Heart right ventricle (tissue), 16 donors: ENCODE data around the gene RNF212B. TPM values are rescaled to one million over a fixed set of nuclear protein-coding genes. Genes with fewer than 3 reads are reported as not detected.
A peak's percentile ranks its signal among the peaks of the same experiment; 100 is the strongest.

Experiments used
- ATAC-seq, 8 donors: fragments of 200-7000 bp; cut with Tn5 transposase; one replicate each; pipeline ENCODE4 v1.9.1; 2020; ENCODE audit warnings: mild to moderate bottlenecking in 8 of 8, moderate library complexity in 8 of 8, moderate number of reproducible peaks in 1 of 8
- DNase-seq, 2 donors: peaks; one replicate each; pipeline ENCODE4 v3.0.0-alpha.2; 2020
- H3K27ac ChIP-seq, 10 donors: fragments of 200-600 bp; sonication (generic) in 2 of 10; one replicate each; pipeline versions ENCODE4 v1.5.0 to v1.8.0; 2020 to 2022; ENCODE audit warnings: mild to moderate bottlenecking in 3 of 10
- H3K27me3 ChIP-seq, 7 donors: fragments of 200-600 bp; one replicate each; pipeline ENCODE4 v1.8.0; 2021 to 2022; ENCODE audit warnings: mild to moderate bottlenecking in 2 of 7
- H3K36me3 ChIP-seq, 9 donors: fragments of 200-600 bp; sonication (generic) in 1 of 9; one replicate each; pipeline versions ENCODE4 v1.5.0 to v1.8.0; 2020 to 2022; ENCODE audit warnings: mild to moderate bottlenecking in 2 of 9
- H3K4me1 ChIP-seq, 9 donors: fragments of 200-600 bp; sonication (generic) in 1 of 9; one replicate each; pipeline versions ENCODE4 v1.5.0 to v1.8.0; 2020 to 2022; ENCODE audit warnings: mild to moderate bottlenecking in 4 of 9
- H3K4me3 ChIP-seq, 10 donors: fragments of 200-600 bp; sonication (generic) in 2 of 10; one replicate each; pipeline versions ENCODE4 v1.5.0 to v1.8.0; 2020 to 2022; ENCODE audit warnings: mild to moderate bottlenecking in 7 of 10, moderate library complexity in 2 of 10
- H3K9me3 ChIP-seq, 11 donors: fragments of 200-600 bp in 10 of 11; sonication (generic) in 2 of 11; one replicate each; pipeline versions ENCODE4 v1.5.0 to v1.8.0; 2013 to 2022; ENCODE audit warnings: mild to moderate bottlenecking in 2 of 11, control low read depth in 1 of 11, moderate library complexity in 1 of 11
- CTCF ChIP-seq, 9 donors: fragments of 200-600 bp; sonication (generic) in 2 of 9; IDR thresholded peaks; one replicate each; pipeline versions ENCODE4 v1.5.0 to v1.8.0; 2021 to 2022; ENCODE audit warnings: antibody characterized with exemption in 9 of 9, mild to moderate bottlenecking in 5 of 9, moderate library complexity in 1 of 9
- WGBS, 2 donors: extraction: QIAGEN DNeasy Blood & Tissue Kit; methylation state at CpG; one replicate each; pipeline ENCODE4 v1.1.7; 2013; ENCODE audit warnings: inconsistent platforms in 1 of 2; 5-methylcytosine and 5-hydroxymethylcytosine counted together
- intact Hi-C, 10 donors: fragments of 100-400 bp; cut with DNase I; formaldehyde crosslinking; loops; one replicate each; pipeline versions ENCODE4 v1.11.1 to v1.14.2; 2022
- polyA plus RNA-seq, 2 donors: library from polyadenylated mRNA; stranded (reverse); fragments of 200-250 nt; gene quantifications; one replicate each; pipeline ENCODE4 v1.2.3, GENCODE V29; 2013
- total RNA-seq, 10 donors: library from RNA; stranded (reverse); fragmentation: NEBNext Ultra II Directional in 3 of 10; extraction: Animal tissue kit (Norgen Biotek cat#: 25700) in 3 of 10; gene quantifications; one replicate each; pipeline versions ENCODE4 v1.2.1 to v1.2.4, GENCODE V29; 2021 to 2023
- donor health status: Arrhythmogenic right ventricular cardiomyopathy.
- donor health status: ischemic (EF 13 %, LVEDD 7.1; RV severe dilation, severe dysfunction).
- donor health status: healthy with polysubstance abuse.
- donor health status: DM: no; HTN: yes; CAD: no.
- donor health status: DM: no; HTN: no; CAD: no.
- donor health status: ischemic (EF 25% LVEDD 6.9; RV normal size, moderate dysfunction).
- donor health status: ischemic (EF 25% LVEDD 5.7; RV mildly dilated, moderate dysfunction).
- donor health status: healthy.
- donor health status: DM: yes; HTN: yes; CAD: no.
- donor health status: Ischemic cardiomyopathy.
- donor health status: ischemic (EF 35%, LVEDD 5.7; RV mildly dilated, moderate dysfunction).
- donor health status: nonischemic (EF 11% LVEDD 7.7; RV severe dilation, severe dysfunction).
- donor health status: DM: yes; HTN: yes; CAD: no.
- donor health status: PGD.
- donor health status: ischemic (EF 29% LVEDD 5.4; RV normal size, mild dysfunction).
- donor health status: nonischemic (EF 23%, LVEDD 6.1; RV moderate dilation, normal function).

The RNF212B gene
- total and polyA plus RNA-seq, 12 donors = not detected

DNA sequence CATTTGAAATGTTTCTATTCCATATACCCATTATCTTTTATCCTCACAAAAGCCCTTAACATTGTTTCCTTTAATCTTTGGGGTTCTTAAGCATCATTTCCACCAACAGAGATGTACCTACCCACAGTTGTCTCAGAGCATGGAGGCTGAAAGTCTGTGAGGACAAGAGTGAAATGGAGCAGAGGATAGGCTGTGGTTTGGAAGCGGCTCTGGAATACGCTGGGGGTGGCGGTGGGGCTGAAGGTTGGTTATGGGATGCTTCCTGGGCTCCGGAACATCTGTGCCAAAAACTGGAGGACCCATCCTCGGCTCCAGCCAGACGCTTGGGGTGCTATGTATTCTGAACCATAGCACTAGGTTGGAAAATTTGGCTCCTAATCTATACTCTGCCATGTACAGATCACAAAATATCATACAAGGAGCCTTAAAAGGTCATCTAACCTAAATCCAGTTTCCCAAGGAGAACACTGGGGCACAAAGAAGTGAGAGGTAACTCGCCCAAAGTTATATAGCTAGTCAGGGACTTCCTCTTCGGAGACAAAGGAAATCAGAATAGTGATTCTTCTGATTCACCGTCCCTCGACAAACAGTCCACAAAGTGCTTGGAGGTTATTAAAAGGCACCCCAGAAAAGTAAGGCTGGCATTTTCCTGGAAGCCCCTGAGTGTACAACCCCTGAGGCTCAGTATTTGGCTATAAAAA lies 62.4 kb downstream of the RNF212B start:
- DNase-seq (no peak), ATAC-seq (no peak)
- intact Hi-C loops = loop anchor here in 7 of 10 donors (1.0 to 10.0 kb wide), 8 partner anchors 13 to 845 kb away; partner anchors contain the start of genes HOMEZ (in 6 of the 7), EMC9 (in 1 of the 7), PABPN1 (in 1 of the 7) and PSME2 (in 1 of the 7)
- 48 to 55% methylated on average over 10 of the region's 10 CpGs for WGBS, 2 donors
- H3K4me1 ChIP-seq = peaks cover 4 to 51% (median 38%) of the 10 kb centered on the region in 9 donors
- peak in 1 of 9 donors; percentile 14 for TF ChIP-seq CTCF (IDR thresholded peaks at IDR 0.05)
- no peaks in the 10 kb centered on the region for H3K9me3 ChIP-seq
- H3K27me3 ChIP-seq = no peaks in the 10 kb centered on the region
- peaks cover 0 to 36% (median 0%) of the 10 kb centered on the region in 9 donors for H3K36me3 ChIP-seq
- H3K4me3 ChIP-seq = peak overlapping the region; percentile 32 to 92 (median 74)
- peak overlapping the region; percentile 90 to 100 (median 98) for H3K27ac ChIP-seq

DNA sequence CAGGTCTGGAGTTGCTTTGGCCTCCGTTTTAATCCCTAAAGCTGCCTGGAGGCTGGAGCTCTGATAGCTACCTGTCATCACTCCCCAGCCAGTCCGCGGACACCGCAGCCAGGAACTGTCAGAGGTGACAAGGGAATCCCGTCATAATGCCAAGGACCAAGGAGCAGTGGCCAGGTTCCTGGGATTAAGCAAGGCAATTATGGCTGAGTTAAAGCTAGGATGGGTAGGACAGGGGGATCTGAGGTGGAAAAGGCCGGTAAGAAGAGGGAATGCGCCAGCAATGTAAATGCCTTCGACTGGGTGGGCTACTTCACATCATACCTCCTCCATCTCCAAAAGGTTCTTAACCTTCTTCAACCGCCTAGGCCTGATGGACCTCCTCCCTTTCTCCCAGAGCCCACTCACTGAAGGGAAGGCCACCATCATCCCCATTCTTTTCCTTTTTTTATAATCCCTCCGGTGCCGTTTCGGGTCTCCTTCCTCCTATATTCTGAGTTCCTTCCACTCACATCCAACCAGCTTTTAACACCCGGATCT lies 63.0 kb downstream of the RNF212B start:
- ATAC-seq = peak in 7 of 8 donors; percentile 2 to 64 (median 56)
- intact Hi-C loops = loop anchor here in 6 of 10 donors (1.0 to 10.0 kb wide), 7 partner anchors 14 to 844 kb away; partner anchors contain the start of genes HOMEZ (in 6 of the 6), PABPN1 (in 2 of the 6), EMC9 (in 1 of the 6) and PSME2 (in 1 of the 6)
- 1 to 2% methylated on average over 13 of the region's 13 CpGs for WGBS, 2 donors

DNA sequence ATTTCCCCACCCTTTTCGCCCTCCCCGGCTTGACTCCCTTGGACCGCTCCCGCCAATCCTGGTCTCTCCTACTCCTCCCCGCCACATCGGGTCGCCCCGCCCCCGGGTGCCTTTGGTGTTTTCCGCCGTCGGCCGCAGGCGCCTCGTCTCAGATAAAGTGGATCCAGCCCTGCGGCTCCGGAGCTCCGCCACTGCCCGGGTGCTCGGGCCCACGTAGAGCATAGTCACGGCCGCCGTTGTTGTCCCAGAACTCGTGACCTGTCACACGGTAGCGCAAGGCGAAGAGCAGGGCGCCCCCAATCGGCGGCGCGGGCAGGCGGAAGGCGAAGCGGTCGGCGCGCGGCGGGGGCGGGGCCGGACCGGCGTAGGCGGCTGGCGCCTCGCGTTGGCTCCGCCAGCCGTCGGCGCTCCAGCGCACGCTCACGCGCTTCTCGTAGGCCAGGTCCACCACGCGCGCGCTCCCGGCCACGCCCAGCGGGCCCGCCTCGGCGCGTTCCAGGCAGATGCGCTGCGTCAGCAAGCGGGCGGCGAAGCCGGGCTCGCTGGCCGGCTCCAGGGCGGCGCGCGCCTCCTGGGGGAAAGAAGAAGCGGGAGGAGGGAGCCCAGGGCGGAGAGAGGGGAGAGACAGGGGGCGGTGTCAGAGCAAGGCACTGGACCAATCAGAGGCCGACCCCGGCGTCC lies 63.7 kb downstream of the RNF212B start:
- Histone ChIP-seq H3K27ac (peak overlapping the region; percentile 94 to 100 (median 98)), H3K9me3 (no peaks in the 10 kb centered on the region), H3K36me3 (peaks cover 0 to 31% (median 0%) of the 10 kb centered on the region in 9 donors), H3K4me3 (peak overlapping the region; percentile 66 to 94 (median 81)), H3K27me3 (no peaks in the 10 kb centered on the region), H3K4me1 (peaks cover 7 to 52% (median 41%) of the 10 kb centered on the region in 9 donors)
- peak; percentile 97 to 99 for DNase-seq
- intact Hi-C loops = loop anchor here in 6 of 10 donors (1.0 to 10.0 kb wide), 6 partner anchors 15 to 843 kb away; partner anchors contain the start of genes HOMEZ (in 5 of the 6), PABPN1 (in 2 of the 6), EMC9 (in 1 of the 6) and PSME2 (in 1 of the 6)
- ATAC-seq = peak; percentile 83 to 92 (median 88)
- peak; percentile 51 to 94 (median 75) for TF ChIP-seq CTCF (IDR thresholded peaks at IDR 0.05)
- 0 to 1% methylated on average over 84 to 87 of the region's 87 CpGs for WGBS, 2 donors

More for the DNA sequence above, 63.0 kb downstream of the RNF212B start:
- Histone ChIP-seq H3K27me3 (no peaks in the 10 kb centered on the region), H3K27ac (peak overlapping the region; percentile 90 to 100 (median 98)), H3K9me3 (no peaks in the 10 kb centered on the region), H3K4me1 (peaks cover 4 to 47% (median 35%) of the 10 kb centered on the region in 9 donors), H3K4me3 (peak overlapping the region; percentile 32 to 92 (median 74)), H3K36me3 (peaks cover 0 to 36% (median 0%) of the 10 kb centered on the region in 9 donors)
- DNase-seq = peak; percentile 71 to 72
- no peak for TF ChIP-seq CTCF (IDR thresholded peaks at IDR 0.05)

DNA sequence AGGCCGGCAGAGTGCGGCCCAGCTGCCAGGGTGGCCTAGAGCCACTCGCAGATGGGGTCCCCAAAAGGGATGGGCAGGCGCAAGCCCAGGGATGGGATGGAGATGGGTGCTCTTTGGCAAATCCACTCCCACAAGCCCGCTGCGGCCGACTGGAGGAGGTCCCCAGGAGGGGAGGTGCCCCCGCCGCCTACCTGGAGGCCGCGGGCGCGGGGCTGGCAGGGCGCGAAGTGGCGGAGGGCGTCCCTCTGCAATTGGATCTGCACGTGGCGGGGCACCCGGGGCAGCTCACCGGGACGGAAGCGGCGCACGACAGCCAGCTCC lies 64.2 kb downstream of the RNF212B start:
- WGBS, 2 donors = 0% methylated on average over 25 of the region's 25 CpGs
- no peak for TF ChIP-seq CTCF (IDR thresholded peaks at IDR 0.05)
- intact Hi-C loops = loop anchor here in 6 of 10 donors (1.0 to 10.0 kb wide), 6 partner anchors 15 to 843 kb away; partner anchors contain the start of genes HOMEZ (in 5 of the 6), PABPN1 (in 2 of the 6), EMC9 (in 1 of the 6) and PSME2 (in 1 of the 6)

More for the DNA sequence above, 64.2 kb downstream of the RNF212B start:
- Histone ChIP-seq H3K27me3 (no peaks in the 10 kb centered on the region), H3K36me3 (peaks cover 0 to 26% (median 0%) of the 10 kb centered on the region in 9 donors), H3K9me3 (no peaks in the 10 kb centered on the region), H3K4me1 (peaks cover 7 to 54% (median 41%) of the 10 kb centered on the region in 9 donors), H3K27ac (peak overlapping the region; percentile 81 to 100 (median 98)), H3K4me3 (peak overlapping the region; percentile 66 to 94 (median 81))
- ATAC-seq (peak in 3 of 8 donors; percentile 0 to 3 (median 1)), DNase-seq (no peak)
